HG02852 (cell line): Measurements from ENCODE around the gene THSD4.
"Not testable (repeated sequence)": the region's sequence is repeated elsewhere in the genome, so short reads cannot be mapped to it uniquely, and the experiment has no call there.

Experiments
- ATAC-seq: cut with Tn5 transposase; IDR thresholded peaks from one replicate; pipeline ENCODE4 v1.9.1; 2021; ENCODE audit warnings: mild to moderate bottlenecking, moderate library complexity; ENCODE audit not compliant: unreplicated experiment

The THSD4 gene

GRCh38 chr15:71319424-71319823 lies 204.2 kb downstream of the THSD4 start:
- not testable (repeated sequence) for ATAC-seq

- ATAC-seq: no peak
These were observed 204.7 kb downstream of the THSD4 start for GRCh38 chr15:71319935-71320334.

- no peak for ATAC-seq
These were observed 207.8 kb downstream of the THSD4 start for GRCh38 chr15:71323082-71323481.

- ATAC-seq: no peak
These were observed 208.3 kb downstream of the THSD4 start for GRCh38 chr15:71323584-71323983.

- ATAC-seq: no peak
These were observed 210.2 kb downstream of the THSD4 start for GRCh38 chr15:71325481-71325880.

GRCh38 chr15:71328453-71328852 lies 213.2 kb downstream of the THSD4 start:
- no peak for ATAC-seq

- ATAC-seq: no peak
These were observed 213.8 kb downstream of the THSD4 start for GRCh38 chr15:71329041-71329440.

- no peak for ATAC-seq
These were observed 214.4 kb downstream of the THSD4 start for GRCh38 chr15:71329497-71330260.

- ATAC-seq: no peak
These were observed 215.4 kb downstream of the THSD4 start for GRCh38 chr15:71330638-71331162.

GRCh38 chr15:71331173-71331572 lies 215.9 kb downstream of the THSD4 start:
- no peak for ATAC-seq

- no peak for ATAC-seq
These were observed 217.2 kb downstream of the THSD4 start for GRCh38 chr15:71332431-71333004.

GRCh38 chr15:71333136-71333700 lies 217.9 kb downstream of the THSD4 start:
- ATAC-seq: no peak

- ATAC-seq: no peak
These were observed 218.6 kb downstream of the THSD4 start for GRCh38 chr15:71333839-71334238.

GRCh38 chr15:71334434-71334833 lies 219.2 kb downstream of the THSD4 start:
- ATAC-seq: no peak

GRCh38 chr15:71334873-71335272 lies 219.6 kb downstream of the THSD4 start:
- no peak for ATAC-seq

- no peak for ATAC-seq
These were observed 220.3 kb downstream of the THSD4 start for GRCh38 chr15:71335591-71335990.

GRCh38 chr15:71336671-71337070 lies 221.4 kb downstream of the THSD4 start:
- no peak for ATAC-seq

- no peak for ATAC-seq
These were observed 222.1 kb downstream of the THSD4 start for GRCh38 chr15:71337197-71337845.

GRCh38 chr15:71338265-71338664 lies 223.0 kb downstream of the THSD4 start:
- no peak for ATAC-seq

- ATAC-seq: no peak
These were observed 223.7 kb downstream of the THSD4 start for GRCh38 chr15:71338827-71339542.
